ENCODE data around the gene IFT20. TPM values are rescaled to one million over a fixed set of nuclear protein-coding genes. Genes with fewer than 3 reads are reported as not detected.

Gene IFT20
- total and polyA plus RNA-seq, 2 of the 13 experiments (the other 11 are each of a cell fraction or from before 2014, with no cell fraction given) = 28.0 to 37.8 TPM

GRCh38 chr17:28379814-28380801 is 44.8 kb upstream of the IFT20 start (continued):
- no peak for TF ChIP-seq DRAP1 (CRISPR knock-in tag; IDR thresholded peaks at IDR 0.05)
- no peak for TF ChIP-seq ARNT (IDR thresholded peaks at IDR 0.05)
- TF ChIP-seq E2F1 (CRISPR knock-in tag; IDR thresholded peaks at IDR 0.05) = no peak
- TF ChIP-seq NBN (conservative IDR thresholded peaks at IDR 0.05) = no peak
- peak; percentile 61; the same call in 1 of the 2 replicates for TF ChIP-seq ARID5B (CRISPR knock-in tag; IDR thresholded peaks at IDR 0.05)
- TF ChIP-seq SALL1 (CRISPR knock-in tag; IDR thresholded peaks at IDR 0.05) = no peak; the same call in 1 of the 2 replicates
- no peak for TF ChIP-seq ZNF782 (CRISPR knock-in tag; IDR thresholded peaks at IDR 0.05; ENCODE audit: borderline replicate concordance)
- TF ChIP-seq PRMT3 (CRISPR knock-in tag; IDR thresholded peaks at IDR 0.05; ENCODE audit: borderline replicate concordance, low read depth) = no peak
- peak; percentile 56 for TF ChIP-seq TEAD3 (CRISPR knock-in tag; optimal IDR thresholded peaks at IDR 0.05; ENCODE audit: borderline replicate concordance)
- TF ChIP-seq CBX5 (CRISPR knock-in tag; IDR thresholded peaks at IDR 0.05; ENCODE audit: borderline replicate concordance) = peak; percentile 61; the same call in 1 of the 2 replicates
- TF ChIP-seq CEBPB (IDR thresholded peaks at IDR 0.05; ENCODE audit: borderline replicate concordance, low read depth, low read length) = peak; percentile 85
- TF ChIP-seq NFYC (CRISPR knock-in tag; IDR thresholded peaks at IDR 0.05) = no peak
- TF ChIP-seq ZNF788 (CRISPR knock-in tag; IDR thresholded peaks at IDR 0.05; ENCODE audit: borderline replicate concordance) = no peak
- no peak for TF ChIP-seq ZNF441 (CRISPR knock-in tag; IDR thresholded peaks at IDR 0.05; ENCODE audit: borderline replicate concordance)
- peak; percentile 32; the same call in 1 of the 2 replicates for TF ChIP-seq THAP11 (CRISPR knock-in tag; IDR thresholded peaks at IDR 0.05)
- TF ChIP-seq KLF9 (CRISPR knock-in tag; IDR thresholded peaks at IDR 0.05; ENCODE audit: low read depth) = no peak
- TF ChIP-seq ZSCAN22 (CRISPR knock-in tag; IDR thresholded peaks at IDR 0.05) = no peak
- no peak for TF ChIP-seq ZNF326 (CRISPR knock-in tag; IDR thresholded peaks at IDR 0.05; ENCODE audit: borderline replicate concordance)
- no peak for TF ChIP-seq ZNF343 (CRISPR knock-in tag; IDR thresholded peaks at IDR 0.05)
- no peak for TF ChIP-seq GTF2F1 (IDR thresholded peaks at IDR 0.05; ENCODE audit: low read length)
- TF ChIP-seq ZNF83 (CRISPR knock-in tag; IDR thresholded peaks at IDR 0.05; ENCODE audit: borderline replicate concordance) = no peak
- TF ChIP-seq ETV5 (CRISPR knock-in tag; IDR thresholded peaks at IDR 0.05; ENCODE audit: borderline replicate concordance) = no peak
- TF ChIP-seq ZNF207 (IDR thresholded peaks at IDR 0.05; ENCODE audit: borderline replicate concordance) = no peak
- TF ChIP-seq TBX2 (CRISPR knock-in tag; IDR thresholded peaks at IDR 0.05; ENCODE audit: borderline replicate concordance) = no peak
- no peak for TF ChIP-seq ZFX (CRISPR knock-in tag; IDR thresholded peaks at IDR 0.05; ENCODE audit: low read depth)

All from HepG2 (cell line).